ENCODE data around the gene PDCD10.

GRCh38 chr3:167662919-167663400 lies 71.7 kb downstream of the PDCD10 start:
- TF ChIP-seq CTCF (IDR thresholded peaks at IDR 0.05): no peak
- no peak for TF ChIP-seq POLR2A (IDR thresholded peaks at IDR 0.05)

All from uterus (tissue), 2 donors.